Activated B cell treated with CpG ODN at 0.5 μM for 24 hours (primary cell): ENCODE results near the gene ZC3H18. TPM values are rescaled to one million over a fixed set of nuclear protein-coding genes. Genes with fewer than 3 reads are reported as not detected.

ENCODE experiments used
- ATAC-seq: fragments of 200-7000 bp; cut with Tn5 transposase; one replicate; pipeline ENCODE4 v1.10.0; 2021; ENCODE audit warnings: low read depth, mild to moderate bottlenecking, moderate library complexity
- CTCF ChIA-PET: fragments of 350-600 bp; sonication (Branson Sonifier 250); formaldehyde crosslinking; loops from one replicate; lab custom pipeline; 2021; ENCODE audit warnings: antibody characterized with exemption; lab: Charles Lee
- POLR2A ChIA-PET: fragments of 350-600 bp; sonication (Branson Sonifier 250); formaldehyde crosslinking; loops from one replicate; lab custom pipeline; 2021; ENCODE audit warnings: antibody characterized with exemption; lab: Charles Lee
- DNase-seq: peaks from one replicate; pipeline ENCODE4 v3.0.0; 2022
- H3K27ac Mint-ChIP-seq: one replicate; pipeline ENCODE4 v1.8.0; 2020; ENCODE audit warnings: mixed read lengths
- H3K27me3 Mint-ChIP-seq: one replicate; pipeline ENCODE4 v1.8.0; 2021; ENCODE audit warnings: mixed read lengths
- H3K36me3 Mint-ChIP-seq: one replicate; pipeline ENCODE4 v1.8.0; 2021; ENCODE audit warnings: low read depth, mixed read lengths
- H3K4me1 Mint-ChIP-seq: one replicate; pipeline ENCODE4 v1.8.0; 2021; ENCODE audit warnings: mixed read lengths
- H3K4me3 Mint-ChIP-seq: one replicate; pipeline ENCODE4 v1.8.0; 2020; ENCODE audit warnings: mild to moderate bottlenecking, mixed read lengths
- H3K9me3 Mint-ChIP-seq: one replicate; pipeline ENCODE4 v1.8.0; 2020; ENCODE audit warnings: mixed read lengths
- CTCF ChIP-seq: fragments of 200-600 bp; IDR thresholded peaks from one replicate; pipeline ENCODE4 v1.8.0; 2022; ENCODE audit warnings: antibody characterized with exemption, mild to moderate bottlenecking
- intact Hi-C: fragments of 100-400 bp; cut with micrococcal nuclease; formaldehyde crosslinking; loops from one replicate; pipeline ENCODE4 v1.15.1; 2024
- total RNA-seq: library from RNA; stranded (reverse); gene quantifications from 2 replicates; pipeline ENCODE4 v1.2.3, GENCODE V29; 2022

ZC3H18 gene
- total RNA-seq, 1 donor from 2014 or later, result 74.2 TPM

GRCh38 chr16:88655733-88656281 is 85.6 kb downstream of the ZC3H18 start:
- Mint-ChIP-seq H3K27me3 (no peaks in the 10 kb centered on the region), H3K27ac (no peak overlapping the region), H3K36me3 (peaks cover 38% of the 10 kb centered on the region), H3K4me3 (no peak overlapping the region), H3K9me3 (no peaks in the 10 kb centered on the region), H3K4me1 (peaks cover 20% of the 10 kb centered on the region)
- ATAC-seq (no peak), DNase-seq (no peak)
- ChIA-PET POLR2A (interaction anchor here (0.6 kb wide), 1 partner anchor 43 kb away, joined by 3 read pairs; no protein-coding TSS in a partner anchor), CTCF (no interaction called here)
- no peak for TF ChIP-seq CTCF
- intact Hi-C loops, result no loop called here

GRCh38 chr16:88656291-88656980 is 86.2 kb downstream of the ZC3H18 start:
- intact Hi-C loops, result no loop called here
- no peak for DNase-seq
- ChIA-PET POLR2A (interaction anchor here (0.6 kb wide), 1 partner anchor 1212 kb away, joined by 4 read pairs; no protein-coding TSS in a partner anchor), CTCF (no interaction called here)
- Mint-ChIP-seq H3K36me3 (peaks cover 33% of the 10 kb centered on the region), H3K4me3 (no peak overlapping the region), H3K4me1 (peaks cover 22% of the 10 kb centered on the region), H3K27ac (no peak overlapping the region), H3K27me3 (no peaks in the 10 kb centered on the region), H3K9me3 (no peaks in the 10 kb centered on the region)
- no peak for TF ChIP-seq CTCF
- ATAC-seq, result no peak

- ChIA-PET CTCF (no interaction called here), POLR2A (interaction anchor here (0.6 to 1.1 kb wide), 2 partner anchors 9 to 1213 kb away, joined by 4 to 13 read pairs; no protein-coding TSS in a partner anchor)
- H3K36me3 Mint-ChIP-seq, result peaks cover 35% of the 10 kb centered on the region
- intact Hi-C loops, result no loop called here
- no peak for ATAC-seq
- H3K27me3 Mint-ChIP-seq, result no peaks in the 10 kb centered on the region
- no peak overlapping the region for H3K27ac Mint-ChIP-seq
- H3K4me1 Mint-ChIP-seq, result peaks cover 19% of the 10 kb centered on the region
- no peaks in the 10 kb centered on the region for H3K9me3 Mint-ChIP-seq
- TF ChIP-seq CTCF, result no peak
- no peak for DNase-seq
- H3K4me3 Mint-ChIP-seq, result no peak overlapping the region
These were observed 87.2 kb downstream of the ZC3H18 start for GRCh38 chr16:88657371-88657770.

- no peak for TF ChIP-seq CTCF
- no peaks in the 10 kb centered on the region for H3K27me3 Mint-ChIP-seq
- H3K9me3 Mint-ChIP-seq, result no peaks in the 10 kb centered on the region
- ChIA-PET CTCF (no interaction called here), POLR2A (interaction anchor here (1.1 kb wide), 1 partner anchor 10 kb away, joined by 13 read pairs; no protein-coding TSS in a partner anchor)
- ATAC-seq (no peak), DNase-seq (no peak)
- peaks cover 19% of the 10 kb centered on the region for H3K4me1 Mint-ChIP-seq
- no peak overlapping the region for H3K27ac Mint-ChIP-seq
- intact Hi-C loops, result no loop called here
- H3K36me3 Mint-ChIP-seq, result peaks cover 36% of the 10 kb centered on the region
- no peak overlapping the region for H3K4me3 Mint-ChIP-seq
These were observed 88.5 kb downstream of the ZC3H18 start for GRCh38 chr16:88658714-88659113.

GRCh38 chr16:88659160-88659559 is 89.0 kb downstream of the ZC3H18 start:
- POLR2A ChIA-PET, result no interaction called here
- no peaks in the 10 kb centered on the region for H3K27me3 Mint-ChIP-seq
- H3K27ac Mint-ChIP-seq, result no peak overlapping the region
- ATAC-seq (no peak), DNase-seq (no peak)
- CTCF ChIA-PET, result no interaction called here
- H3K4me3 Mint-ChIP-seq, result no peak overlapping the region
- H3K9me3 Mint-ChIP-seq, result no peaks in the 10 kb centered on the region
- peaks cover 35% of the 10 kb centered on the region for H3K36me3 Mint-ChIP-seq
- TF ChIP-seq CTCF, result no peak
- intact Hi-C loops, result no loop called here
- peaks cover 22% of the 10 kb centered on the region for H3K4me1 Mint-ChIP-seq
